Muscle of leg (tissue), 11 donors: ENCODE data around the gene AP5B1. TPM values are rescaled to one million over a fixed set of nuclear protein-coding genes. Genes with fewer than 3 reads are reported as not detected.

Experiments used
- DNase-seq: peaks from one replicate; pipeline ENCODE4 v3.0.0; 2013
- H3K27ac ChIP-seq: one replicate; pipeline ENCODE4 v1.5.1; 2013; ENCODE audit warnings: mild to moderate bottlenecking, low read length, control low read depth
- H3K27me3 ChIP-seq: one replicate; pipeline ENCODE4 v1.6.1; 2013; ENCODE audit warnings: low read length; ENCODE audit not compliant: control insufficient read depth, insufficient read depth
- H3K36me3 ChIP-seq: one replicate; pipeline ENCODE4 v1.6.1; 2013; ENCODE audit warnings: low read length; ENCODE audit not compliant: control insufficient read depth, insufficient read depth
- H3K4me1 ChIP-seq: one replicate; pipeline ENCODE4 v1.6.1; 2013; ENCODE audit warnings: low read length; ENCODE audit not compliant: control insufficient read depth, insufficient read depth
- H3K4me3 ChIP-seq: one replicate; pipeline ENCODE4 v1.5.1; 2013; ENCODE audit warnings: low read length, control low read depth
- H3K9me3 ChIP-seq: replicated peaks from 2 replicates; pipeline ENCODE4 v1.6.1; 2013; ENCODE audit warnings: low read depth, low read length; ENCODE audit not compliant: control insufficient read depth
- WGBS: methylation state at CpG from one replicate; pipeline ENCODE4 v1.1.5; 2013; ENCODE audit warnings: missing lambda C conversion rate; ENCODE audit not compliant: insufficient coverage; 5-methylcytosine and 5-hydroxymethylcytosine counted together
- polyA plus RNA-seq, 8 donors: library from polyadenylated mRNA; unstranded; fragments of 120-200 nt; gene quantifications; one replicate each; pipeline versions ENCODE4 v1.2.1 to v1.2.3, GENCODE V29; 2013; ENCODE audit warnings: inconsistent platforms in 1 of 8, low replicate concordance in 1 of 8; ENCODE audit not compliant: insufficient read length in 8 of 8, insufficient read depth in 1 of 8
- total RNA-seq: library from RNA; stranded (reverse); fragments of 120-200 nt; gene quantifications from one replicate; pipeline ENCODE4 v1.2.4, GENCODE V29; 2013

Gene AP5B1
- total and polyA plus RNA-seq, 9 donors: 1.6 to 3.4 (median 2.2) TPM

DNA sequence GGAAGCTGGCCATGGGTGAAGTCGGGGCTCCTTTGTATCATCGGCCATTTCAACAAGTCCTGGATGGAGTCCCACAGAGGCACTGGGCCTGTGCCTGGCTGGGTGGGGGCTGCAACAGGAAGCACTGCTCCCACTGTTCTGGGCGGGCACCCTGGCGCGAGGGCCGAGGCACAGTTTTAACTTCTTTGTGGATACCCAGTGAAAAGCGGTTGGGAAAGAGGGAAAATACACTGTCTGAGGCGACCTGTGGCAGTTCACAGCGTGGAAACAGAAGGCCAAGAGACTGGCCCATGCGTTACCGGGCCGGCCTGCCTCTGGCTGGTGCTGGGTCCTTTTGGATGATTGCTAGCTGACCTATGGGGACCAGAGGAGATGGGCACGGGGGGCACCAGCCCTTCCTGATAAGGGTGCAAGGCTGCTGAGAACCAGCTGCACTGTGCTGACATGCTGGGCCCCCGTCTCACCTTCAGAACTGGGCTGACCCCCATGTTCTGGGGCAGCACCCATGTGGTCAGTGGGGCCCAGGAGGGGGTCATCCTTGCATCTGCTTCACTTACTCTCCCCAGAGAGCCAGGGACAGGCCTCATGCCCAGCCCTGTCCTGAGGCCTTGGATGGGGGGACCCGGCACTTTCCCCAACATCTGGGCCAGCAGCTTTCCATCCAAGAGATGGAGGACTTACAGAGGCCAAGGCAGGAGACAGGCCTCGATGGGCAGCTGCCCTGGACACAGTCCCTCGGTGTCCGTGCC, 10.3 kb upstream of the AP5B1 start:
- no peak for DNase-seq
- H3K9me3 ChIP-seq: no peaks in the 10 kb centered on the region
- WGBS: 85% methylated on average over 18 of the region's 18 CpGs
- H3K27me3 ChIP-seq: peaks cover 75% of the 10 kb centered on the region
- no peak overlapping the region for H3K27ac ChIP-seq
- no peaks in the 10 kb centered on the region for H3K36me3 ChIP-seq
- H3K4me3 ChIP-seq: no peak overlapping the region
- H3K4me1 ChIP-seq: peaks cover 12% of the 10 kb centered on the region

- H3K36me3 ChIP-seq: no peaks in the 10 kb centered on the region
- no peak overlapping the region for H3K4me3 ChIP-seq
- no peak overlapping the region for H3K27ac ChIP-seq
- DNase-seq: no peak
- 77% methylated on average over 12 of the region's 13 CpGs for WGBS
- H3K4me1 ChIP-seq: peaks cover 12% of the 10 kb centered on the region
- peaks cover 80% of the 10 kb centered on the region for H3K27me3 ChIP-seq
- no peaks in the 10 kb centered on the region for H3K9me3 ChIP-seq
Observed at GRCh38 chr11:65790104-65790901, 9.5 kb upstream of the AP5B1 start.

DNA sequence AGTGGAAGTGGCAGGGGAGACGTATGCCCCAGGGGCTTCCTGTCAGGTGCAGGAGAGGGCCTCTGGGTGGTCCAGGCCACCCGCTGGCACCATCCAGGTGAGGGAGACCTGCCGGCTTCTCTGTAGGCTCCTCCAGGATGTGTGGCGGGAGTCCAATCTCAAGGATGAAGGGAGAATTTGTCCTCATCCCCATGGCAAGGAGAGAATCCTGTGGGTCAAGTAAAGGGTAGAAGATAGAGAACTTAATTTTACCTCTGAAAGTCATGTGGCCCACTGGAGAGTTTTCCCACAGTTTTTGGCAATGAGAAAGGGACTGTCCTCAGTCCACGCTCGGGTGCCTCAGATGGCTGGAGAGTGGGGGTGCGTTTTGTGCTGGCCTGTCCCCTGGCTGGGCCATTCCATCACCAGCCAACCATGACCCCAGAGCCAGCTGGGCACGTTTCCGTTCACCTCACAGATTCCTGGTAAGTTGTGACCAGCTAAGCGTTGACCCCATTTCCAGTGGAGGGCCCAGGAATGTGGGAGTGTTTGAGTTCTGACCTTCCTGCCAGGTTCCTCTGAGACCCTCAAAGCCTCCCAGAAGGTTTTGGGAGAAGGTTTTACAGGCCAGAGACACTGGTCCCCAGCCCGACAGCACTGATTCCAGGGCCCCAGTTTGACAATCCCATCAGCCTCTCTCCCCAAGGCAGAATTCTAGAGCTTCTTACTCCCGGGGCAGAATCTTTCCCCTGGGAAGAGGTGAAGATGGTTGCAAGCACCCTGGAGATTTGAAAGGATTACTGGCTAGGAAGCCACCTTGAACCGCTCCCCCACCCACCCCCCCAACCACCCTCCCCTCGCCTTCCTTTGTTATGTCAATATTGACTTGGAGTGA, 8.7 kb upstream of the AP5B1 start:
- WGBS: 76% methylated on average over 5 of the region's 14 CpGs
- Histone ChIP-seq H3K27ac (no peak overlapping the region), H3K27me3 (peaks cover 86% of the 10 kb centered on the region), H3K4me3 (no peak overlapping the region), H3K36me3 (no peaks in the 10 kb centered on the region), H3K4me1 (peaks cover 12% of the 10 kb centered on the region), H3K9me3 (no peaks in the 10 kb centered on the region)
- no peak for DNase-seq

DNA sequence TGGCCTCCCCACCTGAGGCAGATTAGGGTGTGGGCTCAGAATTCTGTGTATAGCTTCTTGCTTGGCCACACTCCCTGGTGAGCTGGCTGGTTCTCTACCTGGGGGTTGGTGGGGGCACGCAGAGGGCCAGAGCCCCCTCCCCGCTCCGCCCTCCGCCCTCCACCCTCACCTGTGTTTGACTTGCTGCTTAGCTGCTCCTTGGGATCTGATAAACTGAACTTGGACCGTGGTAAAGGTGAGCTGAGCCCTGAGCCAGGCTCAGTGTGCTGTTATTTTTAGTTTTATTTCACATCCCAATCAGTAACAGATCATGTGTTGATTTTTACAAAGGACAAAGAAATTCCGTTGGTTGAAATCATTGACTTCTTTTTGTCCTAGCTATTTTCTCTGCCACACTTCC, 8.0 kb upstream of the AP5B1 start:
- no peaks in the 10 kb centered on the region for H3K36me3 ChIP-seq
- H3K4me3 ChIP-seq: no peak overlapping the region
- H3K27ac ChIP-seq: no peak overlapping the region
- no peaks in the 10 kb centered on the region for H3K9me3 ChIP-seq
- WGBS: no CpG with 5 or more reads among the region's 6 CpGs
- DNase-seq: no peak
- H3K4me1 ChIP-seq: peaks cover 12% of the 10 kb centered on the region
- H3K27me3 ChIP-seq: peaks cover 91% of the 10 kb centered on the region

GRCh38 chr11:65787649-65788622, 7.2 kb upstream of the AP5B1 start:
- DNase-seq: no peak
- H3K4me3 ChIP-seq: no peak overlapping the region
- no peaks in the 10 kb centered on the region for H3K36me3 ChIP-seq
- H3K4me1 ChIP-seq: peaks cover 12% of the 10 kb centered on the region
- 1% methylated on average over 31 of the region's 64 CpGs for WGBS
- H3K9me3 ChIP-seq: no peaks in the 10 kb centered on the region
- H3K27me3 ChIP-seq: peaks cover 90% of the 10 kb centered on the region
- H3K27ac ChIP-seq: no peak overlapping the region

DNA sequence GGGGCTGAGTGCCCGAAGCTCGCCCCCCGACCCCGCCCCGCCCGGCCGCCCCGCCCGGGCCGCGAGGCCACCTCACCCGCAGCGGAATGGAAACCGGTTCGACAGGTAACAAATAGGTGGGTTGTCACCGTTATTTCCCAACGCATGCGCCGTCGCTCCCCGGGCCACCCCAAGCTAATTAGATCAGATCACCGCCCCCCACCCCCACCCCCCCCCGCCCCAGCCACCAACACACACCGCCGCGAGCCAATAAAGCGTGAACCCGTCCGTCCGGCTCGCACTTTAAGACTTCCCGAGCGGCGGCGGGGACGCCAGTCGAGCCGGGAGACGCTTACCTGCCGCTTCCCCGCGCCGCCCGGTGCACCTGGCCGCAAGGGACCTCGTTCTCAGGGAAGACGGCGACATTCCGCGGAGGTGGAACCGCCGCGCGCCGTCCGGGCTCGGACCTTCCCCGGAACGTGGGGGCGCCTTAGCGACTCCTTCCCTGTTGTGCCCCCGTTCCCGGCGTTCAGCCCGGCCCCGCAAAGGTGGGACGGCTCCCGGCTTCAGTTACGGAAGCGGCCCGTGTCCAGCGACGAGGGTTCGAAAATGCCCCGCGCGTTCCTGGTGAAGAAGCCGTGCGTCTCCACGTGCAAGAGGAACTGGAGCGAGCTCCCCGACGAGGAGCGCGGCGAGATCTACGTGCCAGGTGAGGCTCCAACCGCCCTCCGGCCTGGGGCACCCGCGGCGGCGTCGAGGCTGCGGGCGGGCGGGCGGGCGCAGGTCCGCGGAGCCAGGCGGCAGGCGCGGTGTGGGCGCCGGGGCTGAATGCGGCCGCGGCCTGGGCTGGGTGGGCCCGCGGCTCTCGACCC, 6.2 kb upstream of the AP5B1 start, which contains the start of gene OVOL1:
TSS of gene OVOL1 (plus strand) at position 278 of the 851 bp plus-strand sequence. CDS start at position 589, 311 bp downstream.
- Histone ChIP-seq H3K27ac (no peak within 1 kb of the TSS), H3K36me3 (no peaks in the 10 kb centered on the region), H3K9me3 (no peaks in the 10 kb centered on the region), H3K4me1 (peaks cover 12% of the 10 kb centered on the region), H3K27me3 (peaks cover 93% of the 10 kb centered on the region), H3K4me3 (no peak within 1 kb of the TSS)
- WGBS: 1% methylated on average over 85 of the region's 112 CpGs
- no peak for DNase-seq

DNA sequence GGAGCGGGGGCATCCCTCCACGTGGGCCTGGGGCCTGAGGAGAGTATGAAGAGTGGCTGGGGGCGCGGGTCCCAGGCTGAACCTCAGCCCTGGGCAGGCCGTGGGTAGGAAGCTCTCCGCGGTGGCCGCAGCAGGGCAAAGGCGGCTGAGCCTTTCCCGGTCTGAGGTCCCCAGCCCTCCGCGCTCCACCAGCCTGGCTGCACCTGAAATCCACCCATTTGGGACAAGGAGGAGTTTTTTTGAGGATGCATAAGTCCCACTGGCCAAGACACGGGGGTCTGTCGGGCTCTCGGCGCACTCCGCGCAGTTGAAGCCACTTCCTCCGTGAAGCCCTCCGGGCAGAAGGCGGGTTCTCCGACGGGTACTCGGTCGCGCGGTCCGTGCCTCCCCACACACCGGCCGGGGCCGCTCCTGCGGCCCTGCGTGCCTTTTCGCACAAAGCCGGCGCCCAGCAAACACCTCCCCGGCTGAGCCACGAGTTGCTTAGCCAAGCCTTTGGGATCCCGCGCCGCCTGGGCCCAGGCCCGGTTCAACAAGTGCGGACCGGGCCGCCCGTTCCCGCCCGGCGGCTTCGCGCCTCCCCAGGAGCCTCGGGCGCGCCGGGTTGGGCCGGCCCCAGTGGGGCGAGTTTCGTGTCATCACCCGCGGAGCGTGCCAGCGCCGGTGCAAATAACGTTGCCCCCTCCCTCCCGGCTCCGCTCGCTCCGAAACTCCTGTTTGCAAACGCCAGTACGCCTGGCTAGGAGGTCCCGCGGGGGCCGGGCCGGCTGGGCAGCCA, 5.4 kb upstream of the AP5B1 start:
- Histone ChIP-seq H3K4me1 (peaks cover 18% of the 10 kb centered on the region), H3K27ac (no peak overlapping the region), H3K27me3 (peaks cover 94% of the 10 kb centered on the region), H3K9me3 (no peaks in the 10 kb centered on the region), H3K4me3 (no peak overlapping the region), H3K36me3 (no peaks in the 10 kb centered on the region)
- 9% methylated on average over 60 of the region's 74 CpGs for WGBS
- no peak for DNase-seq

DNA sequence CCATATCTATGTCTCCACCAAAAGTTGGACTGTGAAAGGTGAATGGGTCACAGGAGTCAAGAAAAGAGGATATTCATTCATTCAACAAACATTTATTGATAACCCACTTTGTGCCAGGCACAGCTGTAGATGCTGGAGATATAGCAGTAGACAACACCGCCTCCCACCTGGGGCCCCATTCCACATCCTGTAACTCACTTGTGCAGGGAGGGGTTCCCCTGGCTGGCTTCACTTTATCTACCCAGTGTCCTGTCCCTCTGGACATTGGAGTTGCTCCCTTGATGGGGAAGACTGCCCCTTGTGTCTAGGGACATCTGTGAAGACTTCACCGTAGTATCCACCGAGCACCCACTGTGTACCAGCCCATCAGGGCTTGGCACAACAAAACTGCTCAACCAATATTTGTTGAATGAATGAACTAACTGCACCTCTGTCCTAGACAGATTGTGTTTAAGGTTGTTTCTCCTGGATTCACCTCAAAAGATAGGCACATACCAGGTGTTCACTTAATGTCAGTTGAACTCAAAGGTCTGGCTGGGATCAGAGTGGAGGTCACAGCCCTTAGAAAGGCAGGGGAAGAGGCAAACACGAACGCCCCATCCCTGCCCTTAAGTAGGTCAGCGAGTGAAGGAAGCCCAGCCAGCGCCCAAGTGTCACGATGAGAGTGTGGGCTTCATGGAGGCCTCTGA, 4.7 kb upstream of the AP5B1 start:
- no peaks in the 10 kb centered on the region for H3K9me3 ChIP-seq
- H3K27me3 ChIP-seq: peaks cover 87% of the 10 kb centered on the region
- 47% methylated on average over 5 of the region's 8 CpGs for WGBS
- H3K36me3 ChIP-seq: no peaks in the 10 kb centered on the region
- DNase-seq: no peak
- no peak overlapping the region for H3K4me3 ChIP-seq
- H3K27ac ChIP-seq: no peak overlapping the region
- peaks cover 18% of the 10 kb centered on the region for H3K4me1 ChIP-seq
